GM04503 (cell line): ENCODE results near the gene CFAP410.
"Not testable (repeated sequence)": the region's sequence is repeated elsewhere in the genome, so short reads cannot be mapped to it uniquely, and the experiment has no call there.

Experiments
- DNase-seq: peaks from one replicate; pipeline ENCODE4 v3.0.0-alpha.2; 2012; ENCODE audit warnings: low read depth

Gene CFAP410

DNA sequence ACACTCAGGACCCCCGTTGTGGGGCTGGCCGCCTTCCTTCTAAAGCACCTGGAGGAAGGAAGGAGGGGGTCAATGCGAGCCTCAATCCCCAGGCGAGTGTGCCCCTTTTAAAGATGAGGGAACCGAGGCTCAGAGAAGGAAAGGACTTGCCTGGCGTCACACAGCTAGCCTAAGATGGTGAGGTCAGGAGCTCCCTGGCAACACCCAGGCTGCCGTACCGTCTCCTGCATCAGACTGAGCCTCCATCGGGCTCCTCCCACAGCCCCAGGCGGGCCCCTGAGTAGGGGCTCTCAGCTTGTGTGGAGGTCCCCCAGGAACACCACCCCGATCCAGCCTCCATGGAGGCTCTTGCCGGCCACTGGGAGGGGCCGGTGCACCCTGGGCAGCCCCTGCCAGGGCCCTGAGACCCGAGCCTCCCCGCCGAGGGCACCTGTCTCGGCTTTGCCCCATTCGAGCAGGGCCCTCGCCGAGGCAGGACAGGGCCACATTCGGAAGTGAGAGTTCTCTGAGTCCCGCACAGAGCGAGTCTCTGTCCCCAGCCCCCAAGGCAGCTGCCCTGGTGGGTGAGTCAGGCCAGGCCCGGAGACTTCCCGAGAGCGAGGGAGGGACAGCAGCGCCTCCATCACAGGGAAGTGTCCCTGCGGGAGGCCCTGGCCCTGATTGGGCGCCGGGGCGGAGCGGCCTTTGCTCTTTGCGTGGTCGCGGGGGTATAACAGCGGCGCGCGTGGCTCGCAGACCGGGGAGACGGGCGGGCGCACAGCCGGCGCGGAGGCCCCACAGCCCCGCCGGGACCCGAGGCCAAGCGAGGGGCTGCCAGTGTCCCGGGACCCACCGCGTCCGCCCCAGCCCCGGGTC, 53.8 kb downstream of the CFAP410 start, which contains the start of gene AIRE:
AIRE (plus strand) TSS at position 739 of the 855 bp plus-strand sequence. CDS start 131 bp downstream, outside the sequence.
- no peak for DNase-seq

DNA sequence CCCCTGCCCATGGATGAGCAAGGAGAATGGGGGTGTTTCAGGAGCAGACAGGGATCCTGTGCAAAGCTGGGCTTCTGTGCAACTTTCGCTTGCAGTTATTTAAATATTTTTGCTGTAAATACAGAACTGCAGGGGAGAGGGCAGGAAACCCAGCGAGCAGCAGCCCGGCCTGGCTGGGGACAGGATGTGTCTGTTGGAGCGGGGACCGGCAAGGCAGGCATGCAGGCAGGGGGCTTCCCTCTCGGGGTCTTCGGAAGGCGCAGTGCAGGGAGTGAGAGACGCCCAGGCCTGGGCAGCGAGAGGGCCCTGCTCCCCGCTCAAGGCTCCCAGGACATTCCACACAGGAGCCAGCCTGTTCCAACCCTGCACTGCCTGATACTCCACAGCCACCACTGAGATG, 55.2 kb downstream of the CFAP410 start:
- no peak for DNase-seq

DNA sequence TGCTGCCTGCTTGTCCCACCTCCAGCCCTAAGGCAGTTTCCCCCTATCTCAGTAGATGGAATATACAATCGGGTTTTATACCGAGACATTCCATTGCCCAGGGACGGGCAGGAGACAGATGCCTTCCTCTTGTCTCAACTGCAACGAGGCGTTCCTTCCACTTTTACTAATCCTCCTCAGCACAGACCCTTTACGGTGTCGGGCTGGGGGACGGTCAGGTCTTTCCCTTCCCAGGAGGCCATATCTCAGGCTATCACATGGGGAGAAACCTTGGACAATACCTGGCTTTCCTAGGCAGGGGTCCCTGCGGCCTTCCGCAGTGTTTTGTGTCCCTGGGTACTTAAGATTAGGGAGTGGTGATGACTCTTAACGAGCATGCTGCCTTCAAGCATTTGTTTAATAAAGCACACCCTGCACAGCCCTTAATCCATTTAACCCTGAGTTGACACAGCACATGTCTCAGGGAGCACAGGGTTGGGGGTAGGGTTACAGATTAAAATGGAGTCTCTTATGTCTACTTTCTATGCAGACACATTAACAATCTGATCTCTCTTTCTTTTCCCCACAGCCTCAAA, 55.9 kb downstream of the CFAP410 start:
- DNase-seq, result not testable (repeated sequence)

DNA sequence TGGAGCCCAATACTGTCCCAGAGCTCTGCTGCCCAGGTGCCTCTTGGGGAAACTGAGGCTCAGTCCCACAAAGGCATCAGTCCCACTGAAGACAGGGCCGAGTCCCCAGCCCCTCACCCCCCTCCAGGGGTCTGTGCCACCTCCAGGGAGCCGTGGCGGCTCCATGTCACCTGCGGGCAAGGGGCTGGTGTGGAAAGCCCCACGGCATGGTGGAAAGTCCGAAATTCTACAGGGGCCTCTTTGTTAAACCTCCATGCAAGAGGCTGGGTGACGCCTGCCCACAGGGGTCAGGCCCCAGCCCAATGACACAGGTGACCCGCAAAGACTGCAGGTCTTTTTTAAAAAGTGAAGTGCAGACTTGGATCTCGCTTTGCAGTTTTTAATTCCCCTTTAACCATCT, 56.8 kb downstream of the CFAP410 start:
- DNase-seq, result no peak

DNA sequence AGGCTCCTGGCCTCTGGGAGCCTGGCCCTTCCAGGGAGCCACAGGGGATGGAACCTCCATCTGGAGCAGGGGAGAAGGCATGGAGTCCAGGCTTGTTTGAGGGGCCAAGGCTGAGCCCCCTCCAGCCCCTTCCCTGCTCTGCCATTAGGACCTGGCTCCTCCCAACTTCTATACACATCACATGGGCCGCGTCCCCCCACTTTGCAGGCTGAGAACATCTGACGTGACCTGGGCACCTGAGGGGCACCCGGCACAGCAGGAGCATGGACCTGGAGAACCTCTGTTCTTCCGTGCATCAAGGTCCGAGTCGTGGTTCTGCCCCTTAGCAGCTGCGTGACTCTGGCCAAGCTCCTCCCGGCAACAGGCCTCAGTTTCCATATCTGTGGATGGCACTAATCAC, 57.4 kb downstream of the CFAP410 start:
- DNase-seq, result no peak

DNA sequence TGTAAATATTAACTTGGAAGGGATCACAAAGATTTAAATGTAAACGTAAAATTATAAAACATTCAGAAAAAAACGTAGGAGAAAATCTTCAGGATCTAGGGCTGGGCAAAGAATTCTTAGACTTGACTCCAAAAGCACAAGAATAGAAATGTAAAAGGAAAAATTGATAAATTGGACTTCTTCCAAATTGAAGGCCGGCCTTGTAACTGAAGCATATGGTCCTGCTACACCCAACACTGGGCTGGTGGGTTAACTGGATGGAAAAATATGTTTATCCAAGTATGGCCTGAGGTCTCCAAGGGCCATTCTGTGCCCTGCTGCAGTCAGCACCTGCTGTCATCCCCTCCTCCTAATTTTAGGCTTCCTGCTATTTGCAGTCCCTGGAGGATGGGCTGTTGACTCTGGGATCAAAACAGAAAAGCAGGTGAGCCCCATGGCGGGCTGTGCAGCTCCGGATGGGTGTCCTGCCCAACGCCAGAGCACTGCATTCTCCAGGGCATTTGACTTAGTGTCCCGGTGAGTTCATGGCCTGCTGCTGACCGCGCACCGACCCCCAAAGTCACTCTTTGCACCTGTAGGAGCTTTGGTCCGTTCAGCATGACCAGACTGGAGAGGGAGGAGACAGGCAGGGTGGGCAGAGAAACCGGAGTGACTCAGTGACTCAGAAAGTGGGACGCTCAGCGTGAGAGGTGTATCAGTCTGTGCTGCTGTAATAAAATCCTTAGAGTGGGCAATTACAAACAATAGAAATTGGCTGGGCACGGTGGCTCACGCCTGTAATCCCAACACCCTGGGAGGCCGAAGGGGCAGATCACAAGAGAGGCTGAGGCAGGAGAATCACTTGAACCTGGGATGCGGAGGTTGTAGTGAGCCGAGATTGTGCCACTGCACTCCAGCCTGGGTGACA, 59.6 kb downstream of the CFAP410 start:
- DNase-seq, result no peak
